Measurements from ENCODE around the gene ZYG11B.
"Not testable (repeated sequence)": the region's sequence is repeated elsewhere in the genome, so short reads cannot be mapped to it uniquely, and the experiment has no call there.

ZYG11B gene

GRCh38 chr1:52852854-52853253 lies 126.6 kb downstream of the ZYG11B start:
- DNase-seq (ENCODE audit: low read depth in 2 of 2): no peak

GRCh38 chr1:52855584-52855983 lies 129.3 kb downstream of the ZYG11B start:
- DNase-seq (ENCODE audit: low read depth in 2 of 2): no peak

- no peak for DNase-seq (ENCODE audit: low read depth in 2 of 2)
Measured at GRCh38 chr1:52856026-52856425, 129.8 kb downstream of the ZYG11B start.

- DNase-seq (ENCODE audit: low read depth in 2 of 2): no peak
Measured at GRCh38 chr1:52857443-52857842, 131.2 kb downstream of the ZYG11B start.

GRCh38 chr1:52862666-52863458 lies 136.6 kb downstream of the ZYG11B start:
- DNase-seq (ENCODE audit: low read depth in 2 of 2): no peak

GRCh38 chr1:52867087-52867863 lies 141.0 kb downstream of the ZYG11B start:
- no peak for DNase-seq (ENCODE audit: low read depth in 2 of 2)

GRCh38 chr1:52869727-52870126 lies 143.5 kb downstream of the ZYG11B start:
- DNase-seq (ENCODE audit: low read depth in 2 of 2): not testable (repeated sequence)

- DNase-seq (ENCODE audit: low read depth in 2 of 2): no peak
Measured at GRCh38 chr1:52876843-52877242, 150.6 kb downstream of the ZYG11B start.
